ENCODE measurements around the gene DDIT4.
"Not testable (repeated sequence)": the region's sequence is repeated elsewhere in the genome, so short reads cannot be mapped to it uniquely, and the experiment has no call there.

Gene DDIT4

DNA sequence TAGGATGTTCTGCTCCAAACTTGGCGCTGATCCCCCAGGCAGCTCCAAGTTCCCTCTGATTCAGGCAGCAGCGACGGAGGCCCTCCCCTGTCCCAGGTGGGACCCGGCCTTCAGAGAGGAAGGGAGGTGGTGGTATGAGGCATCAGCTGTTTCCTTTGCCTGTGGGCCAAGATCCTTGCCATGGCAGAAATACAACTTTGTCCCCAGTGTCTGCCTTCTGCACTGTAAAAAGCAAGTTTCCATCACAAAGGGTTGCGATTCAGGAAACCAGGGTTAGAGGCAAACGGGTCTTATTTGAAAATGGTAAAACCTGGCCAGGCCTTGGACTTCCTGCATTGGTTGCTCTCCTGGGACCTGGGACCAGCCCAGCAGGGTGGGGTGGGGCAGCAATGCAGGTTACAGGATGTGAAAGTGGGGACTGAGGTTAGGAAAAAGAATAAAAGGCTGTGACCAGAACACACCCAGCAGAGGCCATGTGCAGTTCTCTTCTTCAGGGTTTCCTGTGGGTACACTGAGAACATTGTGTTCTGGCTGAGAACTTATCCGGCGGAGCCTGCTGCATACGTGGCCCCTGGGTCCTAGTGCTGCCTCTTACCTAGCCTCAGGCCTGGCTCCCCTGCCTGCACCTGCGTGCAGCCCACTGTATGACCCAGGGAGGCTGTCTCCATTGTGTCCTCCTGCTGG lies 25.1 kb upstream of the DDIT4 start:
- FAIRE-seq = no peak

DNA sequence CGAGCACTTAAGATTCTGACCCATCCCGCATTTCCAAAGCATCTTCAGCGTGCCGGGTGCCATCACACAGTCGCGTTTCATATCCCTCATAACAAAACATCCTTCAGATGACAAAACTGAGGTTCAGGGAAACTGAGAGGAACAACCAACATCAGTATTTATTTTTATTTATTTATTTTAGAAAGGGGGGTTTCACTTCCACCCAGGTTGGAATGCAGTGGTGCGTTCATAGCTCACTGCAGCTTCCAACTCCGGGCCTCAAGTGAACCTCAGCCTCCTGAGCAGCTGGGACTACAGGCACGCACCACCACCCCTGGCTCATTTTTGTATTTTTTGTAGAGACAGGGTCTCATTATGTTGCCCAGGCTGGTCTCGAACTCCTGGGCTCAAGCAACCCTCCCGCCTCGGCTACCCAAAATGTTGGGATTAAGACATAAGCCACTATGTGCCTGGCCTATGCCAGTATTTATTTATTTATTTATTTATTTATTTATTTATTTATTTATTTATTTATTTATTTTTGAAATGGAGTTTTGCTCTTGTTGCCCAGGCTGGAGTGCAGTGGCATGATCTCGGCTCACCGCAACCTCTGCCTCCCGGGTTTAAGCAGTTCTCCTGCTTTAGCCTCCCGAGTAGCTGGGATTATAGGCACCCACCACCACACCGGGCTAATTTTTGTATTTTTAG lies 24.4 kb upstream of the DDIT4 start:
- FAIRE-seq; DNase-seq (ENCODE audit: insufficient read length, low spot score): not testable (repeated sequence)

More for the DNA sequence above, 25.1 kb upstream of the DDIT4 start:
- no peak for DNase-seq (ENCODE audit: insufficient read length, low spot score)

DNA sequence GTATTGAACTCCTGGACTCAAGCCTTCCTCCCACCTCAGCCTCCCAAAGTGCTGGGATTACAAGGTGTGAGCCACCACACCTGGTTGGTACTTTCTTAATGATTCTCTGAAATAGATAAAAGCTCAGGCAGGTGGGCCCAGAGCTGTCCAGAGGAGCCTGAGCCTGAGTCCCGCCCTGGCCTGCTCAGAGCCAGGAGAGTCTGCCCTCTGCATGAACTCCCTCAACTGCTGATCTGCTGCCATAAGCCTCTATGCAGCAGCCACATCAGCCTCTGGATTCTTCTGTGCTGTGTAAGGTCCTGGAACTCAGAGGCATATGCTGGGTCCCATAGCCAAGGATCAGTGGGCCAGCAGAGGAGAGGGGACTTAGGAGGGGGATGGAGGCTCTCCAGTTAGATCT lies 23.1 kb upstream of the DDIT4 start:
- FAIRE-seq (no peak), DNase-seq (ENCODE audit: insufficient read length, low spot score) (no peak)

DNA sequence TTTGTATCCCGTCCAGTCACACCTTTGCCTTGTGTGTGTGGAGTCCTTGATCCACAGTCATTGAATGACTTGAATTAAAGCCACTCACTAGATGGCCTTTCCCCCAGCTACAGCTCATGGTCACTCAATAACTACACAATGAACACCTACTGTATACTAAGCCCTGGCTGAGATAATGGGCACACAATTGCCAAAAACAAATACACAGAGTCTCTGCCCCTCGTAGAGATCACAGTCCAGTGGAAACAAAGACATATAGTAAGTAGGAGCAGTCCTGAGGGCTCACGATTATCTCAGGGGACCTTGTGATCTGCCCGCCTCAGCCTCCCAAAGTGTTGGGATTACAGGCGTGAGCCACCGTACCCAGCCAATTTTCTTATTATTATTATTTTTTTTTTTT lies 22.1 kb upstream of the DDIT4 start:
- DNase-seq (ENCODE audit: insufficient read length, low spot score) (no peak), FAIRE-seq (no peak)

DNA sequence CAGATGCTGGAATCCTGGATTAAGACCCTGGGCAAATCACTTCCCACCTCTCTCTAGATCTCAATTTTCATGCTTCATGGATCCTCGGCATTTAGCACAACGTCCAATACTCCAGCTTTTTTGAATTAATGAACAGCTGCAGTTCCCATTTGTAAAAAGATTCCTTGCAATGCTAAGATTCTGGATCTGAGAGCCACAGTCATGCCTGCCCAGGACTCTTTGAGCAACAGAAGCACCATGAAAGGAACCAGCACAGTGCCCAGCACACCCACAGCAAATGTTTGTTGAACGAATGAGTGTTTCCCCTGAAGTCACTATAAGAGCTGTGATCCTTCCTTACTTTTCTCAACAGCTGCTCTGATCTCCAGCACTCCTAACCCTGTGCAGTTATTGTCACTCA lies 20.8 kb upstream of the DDIT4 start:
- DNase-seq (ENCODE audit: insufficient read length, low spot score) = no peak
- FAIRE-seq = no peak

DNA sequence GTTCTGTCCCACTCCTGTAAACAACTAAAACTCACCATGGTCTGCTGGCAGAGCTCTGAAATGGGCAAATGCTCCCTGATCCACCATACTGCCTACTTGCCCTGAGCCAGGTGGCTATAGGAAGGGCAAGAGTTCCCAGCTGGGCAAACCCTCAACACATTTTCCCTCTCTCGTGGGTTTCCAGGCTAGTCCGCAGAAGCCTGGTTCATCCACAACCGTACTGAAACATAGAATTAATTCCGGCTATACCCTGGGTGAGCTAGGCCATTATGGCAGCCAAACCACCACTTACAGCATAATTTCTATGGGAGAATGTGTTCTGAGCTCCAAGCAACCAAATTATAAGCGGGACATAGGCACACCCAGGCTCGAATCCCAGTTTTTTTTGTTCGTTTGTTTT lies 20.1 kb upstream of the DDIT4 start:
- FAIRE-seq (no peak), DNase-seq (ENCODE audit: insufficient read length, low spot score) (no peak)

DNA sequence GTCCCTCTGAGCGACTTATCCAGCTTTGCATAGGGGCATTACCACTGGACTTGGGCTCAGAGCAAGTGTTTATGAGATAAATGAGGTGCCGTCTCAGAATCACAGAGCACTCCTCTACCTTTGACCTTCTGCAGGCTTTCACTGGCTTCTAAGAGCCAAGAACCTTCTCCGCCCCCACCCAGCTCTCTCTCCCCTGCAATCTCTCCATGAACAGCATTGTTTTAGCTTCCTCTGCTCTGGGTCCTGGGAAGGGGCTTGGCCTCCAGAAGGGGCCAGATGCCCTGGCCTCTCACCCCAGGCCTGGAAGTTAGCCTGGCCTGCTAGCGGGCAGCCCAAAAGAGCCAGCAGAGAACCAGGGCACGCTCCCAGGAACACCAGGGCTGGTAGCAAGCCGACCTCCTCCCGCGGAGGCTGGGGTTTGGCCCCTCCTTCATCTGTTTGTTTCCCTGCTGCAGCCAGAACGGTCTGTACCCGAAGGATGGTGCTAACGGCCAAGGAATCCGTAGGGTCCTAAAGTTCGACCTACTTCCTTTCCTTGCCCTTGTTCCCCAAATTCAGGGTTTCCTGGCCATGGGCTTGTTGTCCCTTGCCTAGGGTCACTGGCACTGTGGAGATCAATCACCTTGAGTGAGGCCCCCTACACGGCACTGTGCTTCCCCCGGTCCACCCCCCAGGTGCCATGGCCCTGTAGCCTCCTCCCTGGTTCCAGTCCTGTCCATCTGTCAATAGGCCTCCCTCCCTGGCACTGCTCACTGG lies 18.7 kb upstream of the DDIT4 start:
- DNase-seq (ENCODE audit: insufficient read length, low spot score) (peak; percentile 83), FAIRE-seq (peak; percentile 26)

DNA sequence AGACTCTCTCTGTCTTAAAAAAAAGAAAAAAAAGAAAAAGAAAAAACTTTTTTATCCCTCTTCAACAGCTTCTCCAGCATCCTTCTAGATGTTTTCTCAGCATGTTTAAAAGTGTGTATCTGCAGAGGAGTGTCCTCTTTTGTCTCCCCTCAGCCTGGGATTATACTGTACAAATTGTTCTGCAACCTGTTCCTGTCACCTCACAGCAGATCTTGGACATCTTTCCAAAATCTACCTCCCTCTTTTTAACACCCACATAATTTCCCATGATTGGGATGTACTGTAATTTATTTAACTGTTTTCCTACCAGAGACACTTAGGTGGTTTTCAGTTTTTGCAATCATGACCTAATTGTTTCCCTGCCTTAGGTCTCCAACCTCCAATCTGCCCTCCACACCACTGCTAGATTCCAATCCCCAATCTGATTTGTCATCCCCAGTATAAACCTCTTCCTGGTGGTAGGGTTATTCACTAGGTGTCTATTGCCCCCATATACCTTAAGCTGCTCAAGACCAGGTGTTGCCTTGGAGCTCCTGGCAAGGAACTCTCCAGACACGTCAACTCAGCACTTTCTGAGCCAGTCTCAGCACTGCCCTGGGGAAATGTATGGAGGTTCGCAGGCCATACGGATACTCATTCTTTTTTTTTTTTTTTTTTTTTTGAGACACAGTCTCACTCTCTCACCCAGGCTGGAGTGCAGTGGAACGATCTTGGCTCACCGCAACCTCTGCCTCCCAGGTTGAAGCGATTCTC lies 17.6 kb upstream of the DDIT4 start:
- no peak for FAIRE-seq
- no peak for DNase-seq (ENCODE audit: insufficient read length, low spot score)

DNA sequence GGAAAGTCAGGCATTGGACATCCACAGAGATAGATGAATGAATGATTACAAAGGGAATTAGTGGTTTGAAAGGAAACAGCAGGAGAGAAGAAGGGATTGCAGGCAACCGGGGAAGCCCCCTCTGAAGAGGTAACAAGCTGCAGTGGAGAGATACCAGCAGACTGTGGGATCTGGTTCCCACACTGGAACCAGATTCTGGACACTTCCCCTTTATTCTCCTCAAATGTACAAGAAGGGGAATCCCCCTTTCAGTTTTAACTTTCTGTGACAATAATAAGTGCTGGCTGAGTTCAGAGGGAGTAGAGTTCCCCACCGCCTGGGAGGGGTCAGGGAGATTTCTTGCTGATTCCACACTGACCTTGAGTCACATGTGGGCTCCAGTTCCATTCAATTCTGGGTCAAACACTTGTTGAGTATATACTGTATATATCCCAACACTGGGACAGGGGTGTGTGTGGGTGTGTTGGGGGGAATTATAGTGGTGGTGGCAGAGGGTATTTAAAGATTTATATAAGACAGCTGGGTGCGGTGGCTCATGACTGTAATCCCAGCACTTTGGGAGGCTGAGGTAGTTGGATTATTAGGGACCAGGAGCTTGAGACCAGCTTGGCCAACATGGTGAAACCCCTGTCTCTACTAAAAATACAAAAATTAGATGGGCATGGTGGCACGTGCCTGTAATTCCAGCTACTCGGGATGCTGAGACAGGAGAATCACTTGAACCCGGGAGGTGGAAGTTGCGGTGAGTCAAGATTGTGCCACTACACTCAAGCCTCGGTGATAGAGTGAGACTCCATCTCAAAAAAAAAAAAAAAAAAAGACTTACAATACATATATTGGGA lies 16.5 kb upstream of the DDIT4 start:
- DNase-seq (ENCODE audit: insufficient read length, low spot score) = no peak
- no peak for FAIRE-seq

DNA sequence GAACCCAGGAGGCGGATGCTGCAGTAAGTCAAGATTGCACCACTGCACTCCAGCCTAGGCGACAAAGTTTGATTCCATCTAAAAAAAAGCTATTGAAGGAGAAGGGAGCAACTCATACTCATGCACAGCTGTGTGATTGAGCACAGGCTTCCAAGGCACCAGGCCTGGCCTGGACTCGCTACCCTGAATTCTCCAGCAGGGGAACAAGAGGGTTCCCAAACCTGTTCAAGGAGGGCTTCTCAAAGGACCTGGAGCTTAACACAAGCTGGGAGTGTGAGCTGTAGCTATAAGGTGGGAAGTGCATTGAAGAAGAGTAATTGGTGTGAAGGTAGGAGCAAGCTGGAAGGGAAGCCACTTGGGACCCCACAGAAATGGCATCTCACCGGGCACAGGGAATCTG lies 15.1 kb upstream of the DDIT4 start:
- no peak for FAIRE-seq
- no peak for DNase-seq (ENCODE audit: insufficient read length, low spot score)

DNA sequence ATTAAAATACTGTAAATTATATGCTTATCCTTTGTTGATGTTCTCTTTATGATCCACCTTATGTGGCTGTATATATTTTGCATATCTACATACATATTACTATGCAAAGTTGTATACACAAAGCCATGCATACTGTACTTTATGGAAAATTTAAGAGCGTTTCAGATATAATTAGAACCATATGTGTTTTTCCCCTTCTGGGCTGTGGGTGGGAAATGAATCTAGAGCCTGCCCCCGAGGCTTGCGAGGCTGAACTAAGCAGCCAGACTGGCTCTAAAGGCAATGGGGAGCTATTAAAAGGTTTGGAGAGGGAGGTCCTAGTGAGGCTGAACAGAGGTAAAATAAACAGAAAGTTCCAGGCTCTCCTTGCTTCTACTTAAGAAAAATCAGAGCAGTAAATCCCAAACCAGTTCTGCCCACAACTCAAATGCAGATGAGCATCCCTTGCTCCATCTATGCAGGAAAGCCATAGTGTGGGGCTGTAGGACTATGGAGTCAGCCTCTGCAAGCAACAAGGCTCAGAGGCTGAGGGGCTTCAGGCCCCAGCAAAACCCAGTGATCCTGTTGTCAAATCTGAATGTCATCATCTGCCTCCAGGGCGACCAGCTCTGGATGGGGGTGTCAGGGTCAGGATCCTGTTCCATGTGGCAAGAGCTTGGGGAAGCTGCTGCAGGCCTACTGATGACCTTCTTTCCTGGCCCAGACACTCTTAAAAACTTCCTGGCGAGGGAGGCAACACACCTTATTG lies 14.1 kb upstream of the DDIT4 start:
- DNase-seq (ENCODE audit: insufficient read length, low spot score) (no peak), FAIRE-seq (no peak)

DNA sequence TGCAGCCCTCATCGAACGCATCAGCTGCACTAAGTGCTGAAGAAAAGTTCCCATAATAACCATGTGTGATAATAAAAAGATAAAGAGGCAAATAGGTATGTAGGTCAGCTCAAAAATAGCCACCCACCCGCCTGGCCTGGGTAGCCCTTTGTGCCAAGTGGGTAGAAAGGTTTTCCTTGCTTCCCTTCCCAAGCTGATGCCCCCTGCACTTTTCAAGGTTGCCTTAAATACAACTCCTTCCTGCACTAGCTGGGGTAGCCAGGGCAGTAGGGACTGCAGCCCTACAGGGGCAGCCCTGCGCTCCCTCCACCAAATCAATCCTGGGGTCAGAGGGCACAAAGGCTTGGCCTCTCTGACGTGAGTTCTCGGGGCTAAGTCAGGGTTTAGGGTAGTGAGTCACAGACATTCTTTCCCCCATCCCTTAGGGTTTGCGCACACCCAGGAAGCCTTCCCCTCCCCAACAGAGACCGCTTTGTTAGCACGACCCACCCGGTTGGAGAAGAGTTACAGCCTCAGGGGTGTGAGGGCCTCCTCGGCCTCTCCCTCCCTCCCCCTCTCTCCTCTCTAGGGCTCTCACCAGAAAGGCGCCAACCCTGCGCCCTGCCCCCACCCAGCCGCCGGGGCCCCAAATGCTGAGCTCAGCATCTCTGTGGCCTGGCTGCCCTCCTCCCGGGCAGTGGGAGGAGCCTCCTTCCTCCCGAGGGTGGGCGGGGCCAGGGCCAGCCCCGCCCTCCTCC lies 13.3 kb upstream of the DDIT4 start:
- no peak for DNase-seq (ENCODE audit: insufficient read length, low spot score)
- peak; percentile 91 for FAIRE-seq

DNA sequence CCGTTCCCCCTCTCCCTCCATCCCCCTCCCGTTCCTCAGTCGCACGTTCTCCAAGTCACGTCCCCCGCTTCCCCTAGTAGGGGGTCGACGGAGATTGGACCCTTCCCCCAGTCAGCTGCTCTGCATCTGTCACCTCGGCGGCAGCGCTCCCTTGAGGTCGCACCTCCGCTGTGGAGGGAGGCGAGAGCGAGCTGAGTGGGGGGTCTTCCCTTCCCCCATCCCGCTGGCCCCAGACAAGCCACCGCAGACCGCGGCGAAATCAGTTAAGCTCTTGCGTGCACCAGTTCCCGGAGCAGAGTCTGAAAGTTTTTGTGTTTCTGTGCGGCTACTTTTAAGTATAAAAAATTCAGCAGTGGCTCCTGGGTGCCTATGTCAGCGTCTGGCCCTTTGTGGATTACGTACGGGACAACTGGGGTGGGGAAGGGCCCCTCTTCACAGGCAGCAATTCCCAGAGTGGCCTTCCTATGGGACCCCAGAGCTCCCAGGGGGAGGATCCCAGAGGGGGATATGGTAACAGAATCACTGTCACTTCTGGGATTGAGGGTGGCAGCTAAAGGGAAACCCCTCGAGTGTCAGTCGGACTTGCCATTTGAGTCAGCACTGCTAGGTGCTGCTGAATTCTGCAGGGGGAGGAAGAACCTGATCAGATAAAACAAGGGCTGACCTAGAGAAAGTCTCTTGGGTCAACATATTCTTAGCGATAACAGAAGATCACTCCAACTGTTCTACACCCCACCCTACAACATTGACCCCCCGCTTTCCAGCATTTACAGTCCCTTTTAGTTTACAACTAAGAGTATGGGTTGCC lies 12.5 kb upstream of the DDIT4 start:
- FAIRE-seq (no peak), DNase-seq (ENCODE audit: insufficient read length, low spot score) (peak; percentile 88)

DNA sequence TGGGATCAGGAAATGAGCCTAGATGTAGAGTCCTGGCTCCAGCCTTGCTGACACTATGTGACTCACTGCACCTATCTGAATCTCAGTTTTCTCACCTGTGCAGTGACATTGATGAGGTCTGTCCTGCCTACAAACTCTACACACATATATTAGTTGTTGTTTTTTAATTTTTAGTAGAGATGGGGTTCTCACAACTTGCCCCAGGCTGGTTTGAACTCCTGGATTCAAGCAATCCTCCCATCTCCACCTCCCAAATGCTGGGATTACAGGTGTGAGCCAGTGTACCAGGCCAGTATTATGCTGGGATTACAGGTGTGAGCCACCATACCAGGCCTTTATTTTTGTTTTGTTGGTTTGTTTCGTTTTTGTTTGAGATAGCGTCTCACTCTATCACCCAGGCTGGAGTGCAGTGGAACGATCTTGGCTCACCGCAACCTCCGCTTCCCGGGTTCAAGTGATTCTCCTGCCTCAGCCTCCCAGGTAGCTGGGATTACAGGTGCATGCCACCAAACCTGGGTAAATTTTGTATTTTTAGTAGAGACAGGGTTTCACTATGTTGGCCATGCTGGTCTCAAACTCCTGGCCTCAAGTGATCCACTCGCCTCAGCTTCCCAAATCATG lies 11.8 kb upstream of the DDIT4 start:
- no peak for FAIRE-seq

DNA sequence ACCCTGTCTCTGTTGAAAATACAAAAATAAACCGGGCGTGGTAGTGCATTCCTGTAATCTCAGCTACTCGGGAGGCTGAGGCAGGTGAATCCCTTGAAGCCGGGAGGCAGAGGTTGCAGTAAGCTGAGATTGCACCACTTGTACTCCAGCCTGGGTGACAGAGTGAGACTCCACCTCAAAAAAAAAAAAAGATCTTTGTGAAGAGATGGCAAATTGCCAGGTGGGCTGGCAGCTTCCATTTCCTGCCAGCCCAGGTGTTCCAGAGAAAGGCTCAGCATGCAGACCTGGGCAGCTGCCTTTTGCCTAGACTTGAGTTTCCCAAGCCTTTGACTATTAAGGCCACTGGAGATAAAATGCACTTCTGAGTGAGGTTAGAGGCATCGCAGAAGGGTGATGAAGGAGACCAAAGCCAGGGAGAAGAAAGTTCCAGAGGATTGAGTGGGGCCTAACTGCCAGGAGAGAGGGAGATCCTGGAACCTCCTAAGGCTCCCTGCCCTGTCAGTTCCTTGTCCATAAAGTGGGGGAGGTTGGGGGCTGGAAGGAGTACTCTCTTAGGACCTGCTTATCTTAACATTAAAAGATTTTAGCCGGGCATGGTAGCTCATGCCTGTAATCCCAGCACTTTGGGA lies 10.0 kb upstream of the DDIT4 start:
- FAIRE-seq (no peak), DNase-seq (ENCODE audit: insufficient read length, low spot score) (no peak)

More for the DNA sequence above, 11.8 kb upstream of the DDIT4 start:
- no peak for DNase-seq (ENCODE audit: insufficient read length, low spot score)

DNA sequence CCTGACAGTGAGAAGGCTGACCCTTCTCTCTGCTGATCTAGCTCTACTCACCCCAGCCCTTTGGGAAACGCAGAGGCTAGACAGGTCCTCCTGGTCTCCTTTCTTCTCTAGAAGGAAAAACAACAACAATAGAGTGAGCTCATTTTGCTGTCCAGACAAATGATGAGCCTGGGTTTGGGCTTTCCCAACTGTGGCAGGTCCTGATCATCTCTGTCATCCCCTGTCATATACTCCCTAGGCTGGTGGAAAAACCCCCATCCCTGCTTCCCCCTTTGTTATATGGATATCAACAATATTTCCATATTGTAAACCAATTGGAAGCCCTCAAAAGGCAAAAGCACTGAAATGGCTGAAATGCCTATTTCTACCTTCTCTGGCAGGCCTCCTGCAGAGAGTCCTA lies 9.2 kb upstream of the DDIT4 start:
- no peak for FAIRE-seq
- DNase-seq (ENCODE audit: insufficient read length, low spot score) = no peak

DNA sequence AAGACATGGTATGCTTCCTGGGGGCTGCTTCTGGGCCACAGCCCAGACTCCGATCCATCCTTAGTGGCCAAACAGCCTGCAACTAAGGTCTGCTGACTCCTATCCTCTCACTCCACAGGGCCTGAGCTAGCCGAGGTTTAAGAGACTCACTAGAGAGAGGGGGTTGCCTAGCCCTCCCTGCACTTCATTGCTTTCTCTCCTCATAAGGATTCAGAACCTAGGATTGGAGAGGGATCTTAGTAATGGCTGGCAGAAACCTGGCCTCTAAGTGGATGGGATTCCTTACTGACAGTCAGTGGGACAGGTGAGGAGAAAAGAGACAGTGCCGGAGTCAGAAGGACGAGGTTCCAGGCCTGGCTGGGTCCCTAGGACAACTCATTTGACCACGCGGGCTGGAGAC lies 8.2 kb upstream of the DDIT4 start:
- FAIRE-seq = no peak

More for the DNA sequence above, 8.2 kb upstream of the DDIT4 start:
- no peak for DNase-seq (ENCODE audit: insufficient read length, low spot score)

Data from HTR-8/SVneo (cell line).